GM12801 (cell line): ENCODE results near the gene ROCK2.

Source experiments
- TF ChIP-seq, protein P1 (sequence below): IDR thresholded peaks from one replicate; pipeline ENCODE4 v1.5.1; 2011; ENCODE audit warnings: control low read depth; ENCODE audit not compliant: insufficient read length; ENCODE audit errors: extremely low read depth

The ROCK2 gene

DNA sequence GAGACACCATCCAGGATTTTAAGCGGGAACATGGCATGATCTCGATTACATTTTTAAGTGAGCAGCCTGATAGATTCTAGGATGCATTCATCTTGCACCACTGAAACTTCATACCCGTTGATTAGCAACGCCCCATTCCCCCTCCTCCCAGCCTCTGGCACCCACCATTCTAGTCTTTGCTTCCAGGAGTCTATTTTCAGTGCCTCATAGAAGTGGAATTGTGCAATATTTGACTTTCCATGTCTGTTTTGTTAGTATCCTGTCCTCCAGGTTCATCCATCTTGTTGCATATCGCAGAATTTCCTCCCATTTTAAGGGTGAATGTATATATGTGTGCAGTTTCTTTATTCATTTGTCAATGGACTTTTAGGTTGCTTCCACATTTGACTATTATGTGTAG, 210.1 kb downstream of the ROCK2 start:
- TF ChIP-seq, protein P1, sequence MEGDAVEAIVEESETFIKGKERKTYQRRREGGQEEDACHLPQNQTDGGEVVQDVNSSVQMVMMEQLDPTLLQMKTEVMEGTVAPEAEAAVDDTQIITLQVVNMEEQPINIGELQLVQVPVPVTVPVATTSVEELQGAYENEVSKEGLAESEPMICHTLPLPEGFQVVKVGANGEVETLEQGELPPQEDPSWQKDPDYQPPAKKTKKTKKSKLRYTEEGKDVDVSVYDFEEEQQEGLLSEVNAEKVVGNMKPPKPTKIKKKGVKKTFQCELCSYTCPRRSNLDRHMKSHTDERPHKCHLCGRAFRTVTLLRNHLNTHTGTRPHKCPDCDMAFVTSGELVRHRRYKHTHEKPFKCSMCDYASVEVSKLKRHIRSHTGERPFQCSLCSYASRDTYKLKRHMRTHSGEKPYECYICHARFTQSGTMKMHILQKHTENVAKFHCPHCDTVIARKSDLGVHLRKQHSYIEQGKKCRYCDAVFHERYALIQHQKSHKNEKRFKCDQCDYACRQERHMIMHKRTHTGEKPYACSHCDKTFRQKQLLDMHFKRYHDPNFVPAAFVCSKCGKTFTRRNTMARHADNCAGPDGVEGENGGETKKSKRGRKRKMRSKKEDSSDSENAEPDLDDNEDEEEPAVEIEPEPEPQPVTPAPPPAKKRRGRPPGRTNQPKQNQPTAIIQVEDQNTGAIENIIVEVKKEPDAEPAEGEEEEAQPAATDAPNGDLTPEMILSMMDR = no peak

DNA sequence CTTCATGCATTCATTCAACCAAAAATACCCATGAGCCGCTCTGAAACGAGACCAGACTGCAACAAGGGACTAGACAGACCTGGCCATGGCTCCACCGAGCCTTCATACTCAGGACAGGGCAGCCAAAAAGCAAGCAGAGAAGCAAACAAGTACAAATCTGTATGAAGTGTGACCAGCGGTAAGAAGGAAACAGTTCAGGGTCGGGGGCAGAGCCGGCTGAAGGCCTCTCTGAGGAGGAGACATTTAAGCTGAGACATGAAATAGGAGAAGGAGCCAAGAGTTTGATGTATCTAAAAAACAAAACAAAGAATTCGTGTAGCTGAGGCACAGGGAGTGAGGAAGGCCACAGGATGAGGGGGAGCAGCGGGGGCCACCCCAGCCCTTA, 210.5 kb downstream of the ROCK2 start:
- TF ChIP-seq, protein P1 = no peak

DNA sequence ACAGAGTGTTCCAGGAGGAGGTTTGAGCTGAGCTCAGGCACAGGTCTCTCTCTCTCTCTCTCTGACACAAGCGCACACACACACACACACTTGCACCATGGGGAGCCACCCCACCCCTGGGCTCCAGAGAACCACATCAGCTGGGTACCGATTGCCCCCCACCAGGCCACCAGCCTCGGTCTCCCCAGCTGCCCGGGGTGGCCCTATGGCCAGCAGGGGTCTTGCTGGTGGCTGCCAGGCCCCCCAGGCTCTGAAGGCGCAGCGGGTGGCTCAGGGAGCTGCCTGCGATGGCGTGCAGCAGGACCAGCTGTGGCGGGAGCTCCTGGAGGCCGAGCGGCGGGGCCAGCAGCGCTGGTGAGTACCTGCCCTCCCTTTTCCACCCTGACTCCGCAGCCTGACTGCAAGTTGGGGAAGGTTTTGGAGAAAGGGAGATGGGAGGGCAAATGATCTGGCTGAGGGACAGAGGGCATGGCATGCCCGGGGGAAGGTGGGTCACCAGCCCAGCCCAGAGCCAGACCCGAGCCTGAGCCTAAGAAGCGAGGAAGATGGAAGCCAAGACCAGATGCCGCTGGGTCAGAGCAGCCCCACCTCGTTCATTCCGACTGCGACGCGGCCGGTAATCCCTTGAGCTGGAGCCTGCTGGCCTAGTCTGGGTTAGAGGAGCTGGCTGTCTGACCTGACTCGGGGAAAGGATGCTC, 211.0 kb downstream of the ROCK2 start:
- TF ChIP-seq, protein P1 = no peak

DNA sequence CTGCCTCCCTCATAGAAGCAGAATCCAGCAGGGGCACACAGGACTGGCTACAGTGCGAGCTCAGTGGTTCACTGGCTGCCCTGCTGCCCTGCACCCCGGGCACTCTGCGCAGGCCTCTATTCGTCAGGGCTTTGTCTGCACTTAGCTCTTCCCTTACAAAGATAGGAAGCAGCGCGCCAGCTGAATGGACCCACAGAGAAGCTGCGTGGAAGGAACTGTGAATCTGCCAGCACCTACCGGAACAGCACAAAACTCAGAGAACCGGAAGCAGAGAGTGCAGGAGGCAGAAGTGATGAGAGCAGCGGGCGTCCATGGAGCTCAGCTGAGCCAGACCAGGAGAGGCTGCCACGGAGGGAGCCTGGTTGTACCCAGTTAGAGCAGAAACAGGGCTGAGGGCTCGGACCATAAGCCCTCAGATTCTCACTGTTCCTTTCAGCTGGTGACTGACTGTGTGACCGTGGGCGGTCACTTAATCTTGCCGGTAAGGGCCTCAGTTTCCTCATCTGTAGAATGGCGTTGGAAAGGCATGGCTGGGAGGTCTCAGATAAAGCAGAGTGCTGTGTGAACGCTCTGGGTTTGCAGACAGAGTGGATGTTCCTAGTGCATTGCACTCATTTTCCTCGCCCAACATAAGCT, 212.3 kb downstream of the ROCK2 start:
- TF ChIP-seq, protein P1 = no peak

DNA sequence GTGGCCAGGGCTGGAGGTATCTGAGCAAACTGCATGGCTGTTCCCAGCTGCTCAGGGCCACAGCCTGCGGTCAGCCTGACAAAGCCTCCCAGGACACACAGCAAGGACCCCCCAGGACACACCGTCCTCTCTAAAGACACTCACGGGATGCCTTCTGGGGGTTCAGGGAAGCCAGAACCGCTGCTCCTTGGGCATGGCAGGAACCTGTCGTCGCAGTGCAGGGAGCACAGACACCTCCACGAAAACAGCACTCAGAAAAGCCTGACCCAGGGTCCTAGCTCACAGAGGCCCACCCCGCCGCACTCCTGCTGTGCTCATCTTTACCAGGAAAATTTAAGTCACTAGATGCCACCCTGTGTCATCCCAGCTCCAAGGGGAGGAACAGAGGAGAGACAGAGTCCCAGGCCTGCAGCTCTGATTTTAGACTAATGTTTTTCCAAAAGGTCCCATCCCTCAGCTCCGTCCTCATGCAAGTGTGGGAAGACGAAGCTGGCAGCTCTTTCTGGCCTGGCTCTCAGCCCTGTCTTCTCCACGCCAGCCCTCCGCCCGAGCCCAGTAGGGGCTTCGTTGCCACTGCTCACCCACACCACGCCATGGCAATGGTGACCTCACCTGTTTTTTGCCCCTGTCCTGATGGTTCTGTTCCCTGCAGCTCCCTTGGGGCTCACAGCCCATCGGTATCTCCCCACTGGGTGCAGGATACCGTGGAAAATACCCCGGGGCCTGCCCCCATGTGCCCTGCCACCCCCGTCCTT, 213.1 kb downstream of the ROCK2 start:
- TF ChIP-seq, protein P1 = no peak
